ENCODE measurements around the gene PRSS33. TPM values are rescaled to one million over a fixed set of nuclear protein-coding genes. Genes with fewer than 3 reads are reported as not detected.

PRSS33 gene, protein sequence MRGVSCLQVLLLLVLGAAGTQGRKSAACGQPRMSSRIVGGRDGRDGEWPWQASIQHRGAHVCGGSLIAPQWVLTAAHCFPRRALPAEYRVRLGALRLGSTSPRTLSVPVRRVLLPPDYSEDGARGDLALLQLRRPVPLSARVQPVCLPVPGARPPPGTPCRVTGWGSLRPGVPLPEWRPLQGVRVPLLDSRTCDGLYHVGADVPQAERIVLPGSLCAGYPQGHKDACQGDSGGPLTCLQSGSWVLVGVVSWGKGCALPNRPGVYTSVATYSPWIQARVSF
- total RNA-seq (2021) = not detected in 2 replicates
- long read RNA-seq, partial matches to known transcripts = 1 of 1 reads
- long read RNA-seq, other reads (novel, unspliced or antisense) = 0 of 1 reads

DNA sequence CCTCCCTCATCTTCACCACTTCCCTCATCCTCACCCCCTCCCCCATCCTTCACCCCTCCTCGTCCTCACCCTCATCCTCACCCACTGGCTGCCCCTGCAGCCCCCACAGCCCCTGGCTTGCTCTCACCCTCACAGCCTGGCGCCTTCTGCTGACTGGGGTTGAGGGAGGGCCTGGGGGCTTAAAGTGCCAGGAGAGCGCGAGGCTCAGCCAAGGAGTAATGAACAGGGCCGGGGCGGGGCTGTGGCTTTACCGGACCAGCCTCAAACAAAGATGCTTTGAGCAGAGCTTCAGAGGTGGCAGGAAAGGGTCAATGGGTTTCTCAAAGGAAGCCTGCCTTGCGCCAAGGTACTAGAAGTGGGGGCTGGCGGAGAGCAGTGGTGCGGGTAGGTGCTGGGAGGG, at the start of gene PRSS33:
Gene PRSS33 (minus strand): TSS at position 155 of the 400 bp plus-strand sequence. CDS start 1,013 bp downstream, outside the sequence.
- TF ChIP-seq, protein P1, sequence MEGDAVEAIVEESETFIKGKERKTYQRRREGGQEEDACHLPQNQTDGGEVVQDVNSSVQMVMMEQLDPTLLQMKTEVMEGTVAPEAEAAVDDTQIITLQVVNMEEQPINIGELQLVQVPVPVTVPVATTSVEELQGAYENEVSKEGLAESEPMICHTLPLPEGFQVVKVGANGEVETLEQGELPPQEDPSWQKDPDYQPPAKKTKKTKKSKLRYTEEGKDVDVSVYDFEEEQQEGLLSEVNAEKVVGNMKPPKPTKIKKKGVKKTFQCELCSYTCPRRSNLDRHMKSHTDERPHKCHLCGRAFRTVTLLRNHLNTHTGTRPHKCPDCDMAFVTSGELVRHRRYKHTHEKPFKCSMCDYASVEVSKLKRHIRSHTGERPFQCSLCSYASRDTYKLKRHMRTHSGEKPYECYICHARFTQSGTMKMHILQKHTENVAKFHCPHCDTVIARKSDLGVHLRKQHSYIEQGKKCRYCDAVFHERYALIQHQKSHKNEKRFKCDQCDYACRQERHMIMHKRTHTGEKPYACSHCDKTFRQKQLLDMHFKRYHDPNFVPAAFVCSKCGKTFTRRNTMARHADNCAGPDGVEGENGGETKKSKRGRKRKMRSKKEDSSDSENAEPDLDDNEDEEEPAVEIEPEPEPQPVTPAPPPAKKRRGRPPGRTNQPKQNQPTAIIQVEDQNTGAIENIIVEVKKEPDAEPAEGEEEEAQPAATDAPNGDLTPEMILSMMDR (conservative IDR thresholded peaks at IDR 0.05) = no peak
- H4K91ac ChIP-seq (ENCODE audit: insufficient read length, low read depth, low read length) = no peak within 1 kb of the TSS
- no peak within 1 kb of the TSS for H2BK15ac ChIP-seq (ENCODE audit: low read depth, low read length)
- no peak within 1 kb of the TSS for H2BK120ac ChIP-seq (ENCODE audit: low read depth, low read length, poor library complexity, severe bottlenecking)
- H3K4me3 Mint-ChIP-seq = no peak within 1 kb of the TSS
- no peaks in the 10 kb centered on the region for H3K36me3 Mint-ChIP-seq (ENCODE audit: insufficient read depth in 1 of 3, low read depth in 3 of 3)
- no peaks in the 10 kb centered on the region for H3K27me3 ChIP-seq (ENCODE audit: insufficient read depth, low read length)
- H3K79me2 ChIP-seq (ENCODE audit: insufficient read depth, low read length) = no peaks in the 10 kb centered on the region; the same call in 1 of the 2 replicates
- no peaks in the 10 kb centered on the region for H3K23me2 ChIP-seq (ENCODE audit: insufficient read length, low read depth, low read length, poor library complexity, severe bottlenecking)
- no peak within 1 kb of the TSS for H2AK5ac ChIP-seq (ENCODE audit: insufficient read length, low read length)
- no peaks in the 10 kb centered on the region for H3K9me3 Mint-ChIP-seq
- H4K8ac ChIP-seq (replicated peaks; ENCODE audit: insufficient read length, low read depth, low read length) = no peak within 1 kb of the TSS
- no peaks in the 10 kb centered on the region for H3K9me3 ChIP-seq (ENCODE audit: control insufficient read depth, low read depth, low read length)
- no peak within 1 kb of the TSS for H3K4me2 ChIP-seq (ENCODE audit: insufficient read depth, insufficient read length, low read length)
- H2BK5ac ChIP-seq (ENCODE audit: insufficient read length, low read length) = no peak within 1 kb of the TSS
- no peaks in the 10 kb centered on the region for H4K20me1 ChIP-seq (ENCODE audit: control insufficient read depth, insufficient read depth, insufficient read length)
- no peak within 1 kb of the TSS for H4K5ac ChIP-seq (ENCODE audit: insufficient read length, low read depth, low read length)
- no peak within 1 kb of the TSS for H3K4ac ChIP-seq (ENCODE audit: low read depth, low read length)
- no peak within 1 kb of the TSS for H3K56ac ChIP-seq (ENCODE audit: insufficient read length, low read depth, low read length)
- no peak within 1 kb of the TSS for H2BK20ac ChIP-seq (ENCODE audit: low read depth, low read length, poor library complexity, severe bottlenecking)
- WGBS (ENCODE audit: extremely low coverage, insufficient read length, low lambda C conversion rate) = no CpG with 5 or more reads among the region's 10 CpGs
- no peak within 1 kb of the TSS for H3K27ac ChIP-seq (ENCODE audit: insufficient read length, low read depth, low read length)
- H3K9ac ChIP-seq (ENCODE audit: extremely low read depth, insufficient read length, low read length) = no peak within 1 kb of the TSS
- no peak within 1 kb of the TSS for H3K23ac ChIP-seq (ENCODE audit: insufficient read length, low read depth, low read length)
- H3K4me1 ChIP-seq (ENCODE audit: insufficient read depth, low read length) = no peaks in the 10 kb centered on the region
- no peak within 1 kb of the TSS; a peak in 2 of 7 replicates for H3K27ac Mint-ChIP-seq
- H3T11ph ChIP-seq (ENCODE audit: low read length) = no peak within 1 kb of the TSS
- no peak within 1 kb of the TSS for H2AFZ ChIP-seq (ENCODE audit: low read length)
- peaks cover 32% of the 10 kb centered on the region for H3K27me3 Mint-ChIP-seq (ENCODE audit: low read depth)
- DNase-seq = peak; percentile 23
- no peak within 1 kb of the TSS for H3K14ac ChIP-seq (ENCODE audit: insufficient read depth, low read length)
- H3K79me1 ChIP-seq (ENCODE audit: insufficient read depth, low read depth, low read length, poor library complexity, severe bottlenecking) = no peaks in the 10 kb centered on the region
- no peak within 1 kb of the TSS for H2BK12ac ChIP-seq (ENCODE audit: insufficient read length, low read depth, low read length)
- peaks cover 2 to 17% of the 10 kb centered on the region in 2 experiments; a peak in 2 of 4 replicates for H3K4me1 Mint-ChIP-seq
- no peak within 1 kb of the TSS for H3K18ac ChIP-seq (ENCODE audit: insufficient read length, low read depth, low read length)
